Bone marrow (tissue), 2 donors: ENCODE measurements around the gene ANXA1.

Source experiments
- DNase-seq, 2 donors: peaks; one replicate each; lab custom pipeline; 2025; lab: John Stamatoyannopoulos, UW

ANXA1 gene, protein sequence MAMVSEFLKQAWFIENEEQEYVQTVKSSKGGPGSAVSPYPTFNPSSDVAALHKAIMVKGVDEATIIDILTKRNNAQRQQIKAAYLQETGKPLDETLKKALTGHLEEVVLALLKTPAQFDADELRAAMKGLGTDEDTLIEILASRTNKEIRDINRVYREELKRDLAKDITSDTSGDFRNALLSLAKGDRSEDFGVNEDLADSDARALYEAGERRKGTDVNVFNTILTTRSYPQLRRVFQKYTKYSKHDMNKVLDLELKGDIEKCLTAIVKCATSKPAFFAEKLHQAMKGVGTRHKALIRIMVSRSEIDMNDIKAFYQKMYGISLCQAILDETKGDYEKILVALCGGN

GRCh38 chr9:73151653-73152542 is at the start of gene ANXA1:
Gene ANXA1, plus strand, starts transcription at chr9:73151865. Its CDS starts 6,671 bp downstream, at chr9:73158536.
- peak in 1 of 2 donors; percentile 25 for DNase-seq

DNA sequence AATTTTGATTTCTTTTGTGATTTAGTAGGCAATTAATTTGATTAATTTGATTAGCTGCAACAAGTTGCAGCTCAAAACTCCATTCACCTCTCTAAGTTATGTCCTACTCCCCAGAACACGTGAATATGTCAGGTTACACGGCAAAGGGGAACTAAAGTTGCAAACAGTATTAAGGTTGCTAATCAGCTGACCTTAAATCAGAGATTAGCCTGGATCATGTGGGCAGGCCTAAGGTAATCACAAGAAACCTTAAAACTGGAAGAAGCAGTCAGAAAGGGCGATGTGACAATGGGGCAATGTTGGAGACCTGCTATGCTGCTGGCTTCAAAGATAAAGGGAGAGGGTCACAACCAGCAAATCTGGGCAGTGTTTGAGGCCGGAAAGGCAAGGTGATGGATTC is 47.3 kb upstream of the ANXA1 start:
- no peak for DNase-seq

DNA sequence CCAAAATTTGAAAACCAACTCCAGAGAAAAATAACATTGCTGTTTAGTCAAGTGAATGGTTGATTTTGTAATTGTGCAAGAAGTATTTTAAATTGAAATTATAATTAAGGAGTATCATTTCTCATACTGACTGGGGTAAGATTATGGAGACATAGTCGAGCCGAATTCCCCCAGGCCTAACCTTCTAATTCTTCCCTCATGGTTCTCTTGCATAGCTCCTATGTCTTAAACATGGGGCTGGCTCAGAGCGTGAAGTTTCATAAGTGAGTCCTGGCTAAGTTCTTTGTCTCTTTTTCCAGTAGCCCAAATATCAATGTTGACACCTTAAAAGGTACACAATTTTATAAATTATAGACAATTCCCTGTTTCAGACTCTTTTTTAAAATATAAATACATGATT is 46.7 kb upstream of the ANXA1 start:
- no peak for DNase-seq

- peak in 1 of 2 donors; percentile 62 for DNase-seq
These were observed 44.1 kb upstream of the ANXA1 start for GRCh38 chr9:73107489-73108069.

GRCh38 chr9:73114058-73114457 is 37.6 kb upstream of the ANXA1 start:
- DNase-seq, result no peak

DNA sequence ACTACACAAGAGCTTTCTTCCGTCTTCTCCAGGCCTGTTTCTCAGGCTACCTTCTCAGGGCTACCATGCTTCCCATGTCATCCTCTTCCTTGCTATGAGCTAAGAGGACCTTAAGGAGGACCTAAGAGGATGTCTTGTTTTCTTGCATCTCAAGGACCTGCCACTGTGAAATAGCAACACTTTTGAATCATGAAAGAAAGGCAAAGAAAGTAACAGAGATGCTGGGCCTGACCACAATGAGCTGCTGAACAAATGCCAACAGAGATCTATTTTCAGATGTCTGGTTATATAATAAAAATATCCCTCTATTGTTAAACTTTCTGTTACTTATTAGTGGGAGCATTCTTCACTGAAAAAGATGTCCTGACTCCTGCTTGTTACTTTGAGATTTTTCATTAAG is 36.7 kb upstream of the ANXA1 start:
- no peak for DNase-seq

DNA sequence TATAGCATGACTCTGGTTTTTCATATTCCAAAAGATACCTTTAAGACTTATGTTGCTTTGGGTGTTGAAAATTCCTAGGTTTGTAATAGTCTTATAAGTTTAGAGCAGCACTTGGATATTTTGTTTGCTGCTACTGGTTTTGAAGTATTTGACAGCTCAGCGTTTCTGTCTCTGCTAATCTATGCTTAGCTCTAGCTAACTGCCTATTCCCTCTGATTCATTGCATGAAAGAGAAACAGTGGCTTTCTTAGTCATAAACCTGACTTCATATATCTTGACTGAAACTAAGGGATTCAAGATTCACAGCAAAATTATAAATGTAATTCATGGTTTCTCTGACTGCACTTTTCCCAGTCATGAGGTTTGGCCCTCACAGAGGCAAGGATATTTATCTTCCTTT is 35.6 kb upstream of the ANXA1 start:
- no peak for DNase-seq

- no peak for DNase-seq
These were observed 34.8 kb upstream of the ANXA1 start for GRCh38 chr9:73116880-73117279.

DNA sequence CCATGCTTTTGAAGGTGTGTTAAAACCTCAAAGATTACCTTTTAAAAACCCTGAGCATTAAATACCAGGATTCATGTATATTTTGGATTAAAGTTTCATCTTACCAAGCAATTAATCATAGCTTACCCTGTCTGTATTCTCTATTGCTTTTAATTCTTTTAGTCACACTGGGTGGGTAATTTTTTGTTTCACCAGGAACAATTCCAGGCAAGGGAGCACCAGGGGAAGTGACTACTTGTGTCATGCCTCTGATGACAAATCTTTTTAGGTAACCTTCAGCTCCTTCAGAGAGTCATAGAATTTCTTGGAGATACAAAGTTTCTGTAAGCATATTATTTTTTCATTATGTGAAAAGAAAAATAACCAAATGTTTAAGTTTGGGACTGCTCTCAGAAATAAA is 33.4 kb upstream of the ANXA1 start:
- no peak for DNase-seq

DNA sequence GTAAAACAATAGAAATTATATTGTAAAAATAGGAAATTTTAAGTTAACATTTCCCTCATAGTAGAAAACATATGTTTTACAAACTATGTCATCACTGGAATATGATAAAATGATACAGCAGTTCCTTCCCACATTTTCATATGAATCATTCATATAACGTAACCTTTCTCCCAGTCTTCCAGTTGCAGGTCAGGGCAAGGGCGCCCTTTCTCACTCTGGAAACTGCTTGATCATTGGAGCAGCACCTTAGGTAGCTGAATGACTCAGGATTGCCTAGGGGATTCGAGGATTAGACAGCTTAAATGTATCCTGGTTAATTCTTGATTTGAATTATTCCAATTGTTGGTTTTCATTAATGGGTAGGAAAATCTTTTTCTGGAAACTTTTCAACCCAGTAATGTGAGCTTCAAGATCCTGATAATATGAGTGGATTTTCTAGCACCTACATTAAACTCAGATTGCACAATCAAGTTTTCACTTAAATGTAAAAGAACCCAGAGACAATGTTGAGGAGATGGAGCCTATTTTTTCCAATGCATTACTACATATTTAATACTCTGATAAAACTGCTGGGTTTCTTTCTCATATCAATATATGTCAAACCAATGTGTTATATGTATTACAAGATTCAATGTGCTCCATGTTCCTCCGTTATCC is 32.6 kb upstream of the ANXA1 start:
- no peak for DNase-seq

GRCh38 chr9:73121375-73121935 is 30.2 kb upstream of the ANXA1 start:
- no peak for DNase-seq

- no peak for DNase-seq
These were observed 26.0 kb upstream of the ANXA1 start for GRCh38 chr9:73125651-73126050.

GRCh38 chr9:73129941-73130685 is 21.6 kb upstream of the ANXA1 start:
- DNase-seq, result no peak

DNA sequence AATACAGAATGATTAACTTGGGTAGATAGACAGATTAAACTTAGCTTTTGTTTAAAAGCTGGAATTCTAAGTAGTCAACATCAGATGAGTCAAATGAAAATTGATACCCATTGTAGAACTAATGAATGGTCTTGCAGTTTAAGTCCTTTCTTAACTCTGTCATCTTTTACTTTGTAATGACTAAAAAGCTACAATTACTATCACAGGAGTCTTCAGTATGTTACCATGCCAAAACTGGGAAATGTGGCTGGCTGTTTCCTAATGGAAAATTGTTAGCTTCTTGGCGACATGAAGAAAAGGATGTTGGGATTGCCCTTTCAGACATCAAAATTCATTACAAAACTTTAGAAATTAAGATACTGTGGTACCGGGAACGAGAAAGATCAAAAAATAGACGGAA is 20.2 kb upstream of the ANXA1 start:
- DNase-seq, result no peak

- peak; percentile 13 to 87 for DNase-seq
These were observed 19.5 kb upstream of the ANXA1 start for GRCh38 chr9:73132034-73132776.

- DNase-seq, result no peak
These were observed 18.5 kb upstream of the ANXA1 start for GRCh38 chr9:73133022-73133651.

DNA sequence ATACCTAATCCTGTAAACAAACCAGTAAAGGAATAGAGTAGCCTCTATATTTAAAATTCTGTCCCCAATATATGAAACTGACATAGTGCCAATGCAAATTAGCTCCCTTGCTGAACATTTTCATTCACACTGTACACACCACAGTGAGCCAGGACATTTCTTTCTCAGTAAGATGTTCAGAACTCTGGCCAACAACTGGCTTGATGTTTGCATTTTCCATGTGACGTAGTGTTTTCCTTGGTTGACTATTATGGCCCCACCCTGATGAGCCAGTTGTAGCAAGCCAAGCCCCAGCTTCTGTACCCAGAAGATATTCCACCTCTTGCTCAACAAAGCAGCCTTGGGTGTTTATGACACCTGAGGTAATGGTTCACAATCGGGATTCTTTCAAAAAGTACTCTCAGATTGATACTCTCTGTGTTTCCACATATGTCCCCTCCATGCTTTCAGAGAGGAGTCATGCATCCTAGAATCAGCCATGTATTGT is 17.7 kb upstream of the ANXA1 start:
- DNase-seq, result no peak

DNA sequence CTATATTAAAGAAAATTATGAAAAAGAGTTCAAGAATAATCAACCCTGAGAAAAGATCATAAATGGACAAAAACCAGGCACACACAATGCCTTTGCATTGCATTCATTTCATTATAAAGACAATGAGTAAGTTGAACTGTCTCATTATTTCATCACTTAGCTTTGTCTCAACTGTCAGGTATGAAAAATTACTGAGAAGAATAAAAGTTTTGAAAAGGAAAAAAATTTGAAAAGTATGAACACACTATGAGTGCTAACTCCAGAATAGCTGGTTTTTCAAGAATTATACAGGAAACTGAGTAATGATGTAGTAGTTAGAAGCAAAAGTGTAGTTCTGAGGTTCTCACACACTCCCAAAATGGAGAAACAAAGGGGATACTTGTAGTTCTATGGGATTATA is 16.3 kb upstream of the ANXA1 start:
- DNase-seq, result no peak

GRCh38 chr9:73137286-73137899 is 14.3 kb upstream of the ANXA1 start:
- no peak for DNase-seq
